ENCODE data around the gene FMNL2. TPM values are rescaled to one million over a fixed set of nuclear protein-coding genes. Genes with fewer than 3 reads are reported as not detected.

FMNL2 gene
- total RNA-seq, 1 donor from 2014 or later: 34.3 TPM

- Histone ChIP-seq H3K27ac (ENCODE audit: low read depth, low read length) (peak overlapping the region; percentile 55), H4K20me1 (ENCODE audit: insufficient read depth, low read length) (no peaks in the 10 kb centered on the region), H3K36me3 (ENCODE audit: insufficient read depth, low read length) (peaks cover 3% of the 10 kb centered on the region), H3K4me1 (ENCODE audit: insufficient read depth, low read length) (peaks cover 17% of the 10 kb centered on the region), H3K27me3 (ENCODE audit: insufficient read depth, low read length) (no peaks in the 10 kb centered on the region), H3K9ac (ENCODE audit: low read length) (no peak overlapping the region), H2AFZ (ENCODE audit: low read depth, low read length) (no peak overlapping the region), H3K4me3 (ENCODE audit: insufficient read depth, low read depth, low read length) (no peak overlapping the region), H3K79me2 (ENCODE audit: insufficient read depth, low read length) (no peaks in the 10 kb centered on the region), H3K9me3 (ENCODE audit: insufficient read depth, low read depth, low read length) (no peaks in the 10 kb centered on the region), H3K4me2 (ENCODE audit: low read length) (no peak overlapping the region)
- no peak for TF ChIP-seq EZH2 (IDR thresholded peaks at IDR 0.05; ENCODE audit: insufficient read depth, low read length)
- TF ChIP-seq CTCF (IDR thresholded peaks at IDR 0.05; ENCODE audit: insufficient read depth, low read depth, low read length): no peak
- Mint-ChIP-seq H3K27ac (ENCODE audit: unreplicated experiment) (peak overlapping the region; percentile 87), H3K4me3 (ENCODE audit: unreplicated experiment) (no peak overlapping the region), H3K36me3 (ENCODE audit: low read depth, unreplicated experiment) (peaks cover 8% of the 10 kb centered on the region), H3K9me3 (ENCODE audit: unreplicated experiment) (no peaks in the 10 kb centered on the region), H3K4me1 (ENCODE audit: low read depth, unreplicated experiment) (peaks cover 17% of the 10 kb centered on the region), H3K27me3 (ENCODE audit: low read depth, unreplicated experiment) (no peaks in the 10 kb centered on the region)
- DNase-seq (ENCODE audit: low read depth): peak; percentile 95
- FAIRE-seq: peak; percentile 86
Measured at GRCh38 chr2:152646775-152647174, 311.8 kb downstream of the FMNL2 start.

GRCh38 chr2:152647552-152647951, 312.6 kb downstream of the FMNL2 start:
- Mint-ChIP-seq H3K4me3 (ENCODE audit: unreplicated experiment) (no peak overlapping the region), H3K27ac (ENCODE audit: unreplicated experiment) (peak overlapping the region; percentile 2), H3K27me3 (ENCODE audit: low read depth, unreplicated experiment) (no peaks in the 10 kb centered on the region), H3K36me3 (ENCODE audit: low read depth, unreplicated experiment) (peaks cover 8% of the 10 kb centered on the region), H3K9me3 (ENCODE audit: unreplicated experiment) (no peaks in the 10 kb centered on the region), H3K4me1 (ENCODE audit: low read depth, unreplicated experiment) (peaks cover 17% of the 10 kb centered on the region)
- no peak for TF ChIP-seq EZH2 (IDR thresholded peaks at IDR 0.05; ENCODE audit: insufficient read depth, low read length)
- TF ChIP-seq CTCF (IDR thresholded peaks at IDR 0.05; ENCODE audit: insufficient read depth, low read depth, low read length): no peak
- Histone ChIP-seq H3K36me3 (ENCODE audit: insufficient read depth, low read length) (peaks cover 8% of the 10 kb centered on the region), H2AFZ (ENCODE audit: low read depth, low read length) (no peak overlapping the region), H3K4me2 (ENCODE audit: low read length) (peak overlapping the region; percentile 7), H3K9ac (ENCODE audit: low read length) (no peak overlapping the region), H3K4me1 (ENCODE audit: insufficient read depth, low read length) (peaks cover 17% of the 10 kb centered on the region), H3K4me3 (ENCODE audit: insufficient read depth, low read depth, low read length) (no peak overlapping the region), H4K20me1 (ENCODE audit: insufficient read depth, low read length) (no peaks in the 10 kb centered on the region), H3K27me3 (ENCODE audit: insufficient read depth, low read length) (no peaks in the 10 kb centered on the region), H3K79me2 (ENCODE audit: insufficient read depth, low read length) (no peaks in the 10 kb centered on the region), H3K27ac (ENCODE audit: low read depth, low read length) (peak overlapping the region; percentile 55), H3K9me3 (ENCODE audit: insufficient read depth, low read depth, low read length) (no peaks in the 10 kb centered on the region)
- DNase-seq (ENCODE audit: low read depth) (peak; percentile 48), FAIRE-seq (no peak)

DNA sequence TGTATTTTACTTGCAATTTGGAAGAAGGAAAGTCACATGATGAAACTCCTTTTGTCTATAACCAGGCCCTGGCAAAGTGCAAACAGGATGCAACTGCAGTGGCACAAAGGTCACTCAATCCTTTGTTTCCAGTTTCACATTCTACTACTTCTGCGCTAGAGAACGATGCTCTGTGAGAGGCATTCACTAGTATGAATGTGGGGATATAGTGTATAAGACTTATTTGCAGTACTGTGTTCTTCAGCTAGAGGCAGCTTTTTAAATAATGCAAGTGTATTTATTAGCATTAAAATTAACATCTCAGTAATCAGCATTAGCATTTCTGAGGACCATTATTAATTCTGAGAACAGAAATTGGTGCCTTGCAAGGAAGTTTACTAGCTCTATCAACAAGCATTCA, 313.4 kb downstream of the FMNL2 start:
- H3K9me3 ChIP-seq (ENCODE audit: insufficient read depth, low read depth, low read length): no peaks in the 10 kb centered on the region
- H3K27ac Mint-ChIP-seq (ENCODE audit: unreplicated experiment): no peak overlapping the region
- no peak overlapping the region for H3K27ac ChIP-seq (ENCODE audit: low read depth, low read length)
- H3K79me2 ChIP-seq (ENCODE audit: insufficient read depth, low read length): no peaks in the 10 kb centered on the region
- H3K4me2 ChIP-seq (ENCODE audit: low read length): no peak overlapping the region
- no peaks in the 10 kb centered on the region for H3K9me3 Mint-ChIP-seq (ENCODE audit: unreplicated experiment)
- H3K9ac ChIP-seq (ENCODE audit: low read length): no peak overlapping the region
- DNase-seq (ENCODE audit: low read depth): no peak
- no peak for FAIRE-seq
- TF ChIP-seq EZH2 (IDR thresholded peaks at IDR 0.05; ENCODE audit: insufficient read depth, low read length) (no peak), CTCF (IDR thresholded peaks at IDR 0.05; ENCODE audit: insufficient read depth, low read depth, low read length) (peak; percentile 31)
- H4K20me1 ChIP-seq (ENCODE audit: insufficient read depth, low read length): no peaks in the 10 kb centered on the region
- H2AFZ ChIP-seq (ENCODE audit: low read depth, low read length): no peak overlapping the region
- H3K36me3 ChIP-seq (ENCODE audit: insufficient read depth, low read length): peaks cover 7% of the 10 kb centered on the region
- H3K27me3 ChIP-seq (ENCODE audit: insufficient read depth, low read length): no peaks in the 10 kb centered on the region
- H3K4me3 ChIP-seq (ENCODE audit: insufficient read depth, low read depth, low read length): no peak overlapping the region
- H3K27me3 Mint-ChIP-seq (ENCODE audit: low read depth, unreplicated experiment): no peaks in the 10 kb centered on the region
- H3K4me1 Mint-ChIP-seq (ENCODE audit: low read depth, unreplicated experiment): peaks cover 17% of the 10 kb centered on the region
- H3K36me3 Mint-ChIP-seq (ENCODE audit: low read depth, unreplicated experiment): peaks cover 8% of the 10 kb centered on the region
- no peak overlapping the region for H3K4me3 Mint-ChIP-seq (ENCODE audit: unreplicated experiment)
- peaks cover 17% of the 10 kb centered on the region for H3K4me1 ChIP-seq (ENCODE audit: insufficient read depth, low read length)

Measured in astrocyte (in vitro differentiated cells and primary cell).